ENCODE data around the gene EFS.

EFS gene

DNA sequence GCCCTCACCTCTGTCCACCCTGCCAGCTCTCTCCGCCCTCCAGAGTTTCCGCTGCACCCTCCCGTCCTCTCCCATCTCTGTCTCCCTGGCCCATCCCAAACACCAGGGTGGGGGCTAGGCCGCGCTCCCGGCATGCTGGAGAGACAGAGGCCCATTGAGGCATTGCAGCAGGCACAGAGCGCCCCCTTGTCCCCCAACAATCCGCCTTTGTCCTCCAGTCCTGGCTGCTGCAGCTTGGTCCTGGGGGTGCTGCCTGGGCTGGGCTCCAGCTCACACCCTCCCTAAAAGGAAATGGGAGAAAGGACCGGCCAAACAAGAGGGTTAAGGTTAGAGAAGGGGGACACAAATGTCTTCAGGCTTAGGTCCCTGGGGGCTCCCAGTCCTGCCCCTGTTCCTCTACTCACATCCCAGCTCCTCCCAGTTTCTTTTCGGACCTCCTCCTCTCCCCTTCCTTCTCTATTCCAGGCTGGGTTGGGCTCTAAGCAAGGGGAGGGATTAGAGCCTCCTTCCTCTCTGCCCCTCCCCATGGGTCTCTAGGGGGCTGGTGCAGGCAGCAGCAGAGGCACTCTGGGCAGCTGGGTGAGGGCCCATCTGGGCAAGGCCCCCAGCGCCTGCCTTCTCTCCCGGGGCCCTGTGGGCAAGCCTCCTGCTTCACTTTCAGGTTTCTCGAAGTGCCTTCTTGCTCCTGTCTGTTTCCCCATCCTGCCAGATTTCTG lies 11.7 kb upstream of the EFS start, which contains the start of gene CMTM5:
TSS of gene CMTM5 (plus strand) at position 565 of the 716 bp plus-strand sequence. CDS start 206 bp downstream, outside the sequence.
- no peak for FAIRE-seq
- TF ChIP-seq POLR2A (IDR thresholded peaks at IDR 0.05; ENCODE audit: low read depth, low read length) (no peak), POLR2AphosphoS5 (IDR thresholded peaks at IDR 0.05; ENCODE audit: low read depth, low read length) (no peak), PAX5 (IDR thresholded peaks at IDR 0.05; ENCODE audit: insufficient read depth, low read length, severe bottlenecking) (no peak), TAF1 (IDR thresholded peaks at IDR 0.05; ENCODE audit: low read depth, low read length) (no peak), SPI1 (IDR thresholded peaks at IDR 0.05; ENCODE audit: low read depth, low read length) (no peak), POU2F2 (IDR thresholded peaks at IDR 0.05; ENCODE audit: low read depth, low read length) (no peak)

DNA sequence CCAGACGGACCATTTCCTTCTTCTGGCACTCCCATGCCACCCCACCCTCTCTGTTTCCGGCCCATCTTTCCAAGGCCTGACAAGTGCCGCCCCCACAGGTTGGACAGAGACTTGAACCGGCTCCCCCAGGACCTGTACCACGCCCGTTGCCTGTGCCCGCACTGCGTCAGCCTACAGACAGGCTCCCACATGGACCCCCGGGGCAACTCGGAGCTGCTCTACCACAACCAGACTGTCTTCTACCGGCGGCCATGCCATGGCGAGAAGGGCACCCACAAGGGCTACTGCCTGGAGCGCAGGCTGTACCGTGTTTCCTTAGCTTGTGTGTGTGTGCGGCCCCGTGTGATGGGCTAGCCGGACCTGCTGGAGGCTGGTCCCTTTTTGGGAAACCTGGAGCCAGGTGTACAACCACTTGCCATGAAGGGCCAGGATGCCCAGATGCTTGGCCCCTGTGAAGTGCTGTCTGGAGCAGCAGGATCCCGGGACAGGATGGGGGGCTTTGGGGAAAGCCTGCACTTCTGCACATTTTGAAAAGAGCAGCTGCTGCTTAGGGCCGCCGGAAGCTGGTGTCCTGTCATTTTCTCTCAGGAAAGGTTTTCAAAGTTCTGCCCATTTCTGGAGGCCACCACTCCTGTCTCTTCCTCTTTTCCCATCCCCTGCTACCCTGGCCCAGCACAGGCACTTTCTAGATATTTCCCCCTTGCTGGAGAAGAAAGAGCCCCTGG lies 10.7 kb upstream of the EFS start:
- no peak for FAIRE-seq
- no peak for DNase-seq (ENCODE audit: insufficient read length, low spot score)

More for the DNA sequence above, 11.7 kb upstream of the EFS start, which contains the start of gene CMTM5:
- no peak for DNase-seq (ENCODE audit: insufficient read length, low spot score)

DNA sequence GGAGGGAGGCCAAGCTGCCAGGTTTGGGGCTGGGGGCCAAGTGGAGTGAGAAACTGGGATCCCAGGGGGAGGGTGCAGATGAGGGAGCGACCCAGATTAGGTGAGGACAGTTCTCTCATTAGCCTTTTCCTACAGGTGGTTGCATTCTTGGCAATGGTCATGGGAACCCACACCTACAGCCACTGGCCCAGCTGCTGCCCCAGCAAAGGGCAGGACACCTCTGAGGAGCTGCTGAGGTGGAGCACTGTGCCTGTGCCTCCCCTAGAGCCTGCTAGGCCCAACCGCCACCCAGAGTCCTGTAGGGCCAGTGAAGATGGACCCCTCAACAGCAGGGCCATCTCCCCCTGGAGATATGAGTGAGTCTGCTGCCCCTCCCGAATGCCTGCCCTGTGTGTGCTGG lies 8.1 kb upstream of the EFS start:
- DNase-seq (ENCODE audit: insufficient read length, low spot score) = no peak
- FAIRE-seq = no peak
- TF ChIP-seq POLR2AphosphoS5 (IDR thresholded peaks at IDR 0.05; ENCODE audit: low read depth, low read length) = no peak
- TF ChIP-seq POU2F2 (IDR thresholded peaks at IDR 0.05; ENCODE audit: low read depth, low read length) = no peak
- TF ChIP-seq POLR2A (IDR thresholded peaks at IDR 0.05; ENCODE audit: low read depth, low read length) = no peak
- no peak for TF ChIP-seq TAF1 (IDR thresholded peaks at IDR 0.05; ENCODE audit: low read depth, low read length)
- TF ChIP-seq PAX5 (IDR thresholded peaks at IDR 0.05; ENCODE audit: insufficient read depth, low read length, severe bottlenecking) = no peak

More for the DNA sequence above, 10.7 kb upstream of the EFS start:
- TF ChIP-seq POLR2AphosphoS5 (IDR thresholded peaks at IDR 0.05; ENCODE audit: low read depth, low read length) (no peak), SPI1 (IDR thresholded peaks at IDR 0.05; ENCODE audit: low read depth, low read length) (no peak), POU2F2 (IDR thresholded peaks at IDR 0.05; ENCODE audit: low read depth, low read length) (no peak)

DNA sequence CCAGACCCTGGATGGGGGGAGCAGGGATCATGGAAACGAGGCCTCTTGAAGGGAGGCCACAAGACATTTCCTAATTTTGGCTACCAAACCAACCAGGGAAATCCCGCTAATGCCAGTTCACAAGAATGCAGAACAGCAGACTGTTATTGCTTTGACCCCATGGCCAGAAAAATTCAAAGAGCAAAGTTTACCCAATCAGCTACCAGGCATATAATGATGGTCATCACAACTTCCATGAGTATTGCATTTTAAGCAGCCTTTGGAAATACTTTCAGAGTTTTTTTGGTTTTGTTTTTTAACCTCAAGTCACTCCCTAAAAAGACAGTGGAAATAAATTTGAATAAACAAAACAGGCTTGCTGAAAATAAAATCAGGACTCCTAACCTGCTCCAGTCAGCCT lies 7.5 kb upstream of the EFS start, which contains the start of gene IL25:
TSS of gene IL25 (plus strand) at position 301 of the 400 bp plus-strand sequence.
- TF ChIP-seq POLR2AphosphoS5 (IDR thresholded peaks at IDR 0.05; ENCODE audit: low read depth, low read length) (no peak), SPI1 (IDR thresholded peaks at IDR 0.05; ENCODE audit: low read depth, low read length) (no peak), TAF1 (IDR thresholded peaks at IDR 0.05; ENCODE audit: low read depth, low read length) (no peak), PAX5 (IDR thresholded peaks at IDR 0.05; ENCODE audit: insufficient read depth, low read length, severe bottlenecking) (no peak), POLR2A (IDR thresholded peaks at IDR 0.05; ENCODE audit: low read depth, low read length) (no peak), POU2F2 (IDR thresholded peaks at IDR 0.05; ENCODE audit: low read depth, low read length) (no peak)
- DNase-seq (ENCODE audit: insufficient read length, low spot score) = no peak
- FAIRE-seq = no peak

DNA sequence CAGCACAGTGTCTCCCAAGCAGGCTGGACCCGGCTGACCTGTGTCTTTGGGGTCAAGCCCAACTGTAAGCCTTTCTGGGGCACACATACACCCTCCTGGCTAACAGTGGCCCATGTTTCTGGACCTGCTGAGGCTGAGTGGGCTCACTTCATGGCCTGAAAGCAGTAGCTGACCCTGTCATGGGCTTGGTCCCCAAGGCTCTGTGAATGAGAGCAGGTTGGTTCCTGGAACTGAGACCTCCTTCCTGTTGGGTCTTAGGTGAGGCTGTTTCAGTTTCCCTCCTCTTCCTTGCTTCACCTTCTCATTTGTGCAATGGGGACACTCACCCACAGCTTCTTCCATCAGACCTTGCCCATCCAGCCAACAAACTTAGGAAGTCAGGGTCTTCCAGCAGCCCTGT lies 6.9 kb upstream of the EFS start:
- FAIRE-seq (no peak), DNase-seq (ENCODE audit: insufficient read length, low spot score) (no peak)
- TF ChIP-seq POLR2A (IDR thresholded peaks at IDR 0.05; ENCODE audit: low read depth, low read length) (no peak), POU2F2 (IDR thresholded peaks at IDR 0.05; ENCODE audit: low read depth, low read length) (no peak), POLR2AphosphoS5 (IDR thresholded peaks at IDR 0.05; ENCODE audit: low read depth, low read length) (no peak), PAX5 (IDR thresholded peaks at IDR 0.05; ENCODE audit: insufficient read depth, low read length, severe bottlenecking) (no peak), SPI1 (IDR thresholded peaks at IDR 0.05; ENCODE audit: low read depth, low read length) (no peak)

DNA sequence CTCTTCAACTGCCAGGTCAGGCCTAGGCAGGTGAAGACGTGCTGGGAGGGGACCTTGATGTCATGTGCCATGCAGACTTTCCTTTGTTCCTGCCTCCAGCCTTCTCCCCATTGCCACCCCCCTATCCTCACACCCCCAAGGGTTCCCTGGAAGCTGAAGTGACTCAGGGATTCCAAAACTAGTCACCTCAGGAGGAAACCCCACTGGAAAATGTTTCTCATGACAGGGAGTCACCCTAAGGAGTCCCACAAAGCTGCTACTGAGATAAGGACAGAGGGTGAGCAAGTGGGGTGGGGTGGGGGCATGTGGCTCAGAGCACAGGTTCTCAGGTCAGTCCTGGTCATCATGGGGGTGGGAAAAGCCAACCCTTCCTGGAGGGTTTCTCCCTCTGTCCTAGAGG lies 5.2 kb upstream of the EFS start:
- no peak for FAIRE-seq
- TF ChIP-seq SPI1 (IDR thresholded peaks at IDR 0.05; ENCODE audit: low read depth, low read length) (no peak), POLR2A (IDR thresholded peaks at IDR 0.05; ENCODE audit: low read depth, low read length) (no peak)
- DNase-seq (ENCODE audit: insufficient read length, low spot score) = no peak

DNA sequence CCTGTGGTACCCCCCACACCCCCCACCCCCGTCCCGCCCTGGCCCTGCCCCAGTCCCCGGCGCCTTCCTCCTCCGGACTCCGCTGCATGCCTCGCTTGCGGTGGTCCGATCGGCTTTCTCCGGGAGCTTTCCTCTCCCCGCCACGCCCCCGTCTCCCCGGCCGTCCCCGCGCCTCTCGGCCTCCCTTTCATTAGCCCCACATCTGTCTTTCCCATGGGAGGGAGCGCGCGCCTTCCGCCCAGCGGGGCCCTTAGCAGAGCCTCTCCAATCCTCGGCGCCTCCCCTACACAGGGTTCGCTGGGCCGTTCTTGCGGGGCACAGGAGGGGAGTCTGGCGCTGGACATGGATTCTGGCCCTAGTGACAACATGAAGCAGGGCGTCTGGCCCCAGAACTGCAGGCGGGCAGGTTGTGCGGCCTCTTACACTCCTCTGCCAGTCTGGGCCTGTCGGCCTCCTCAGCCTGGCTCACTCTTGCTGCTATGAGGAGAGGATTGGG lies 1.5 kb upstream of the EFS start:
- TF ChIP-seq PAX5 (IDR thresholded peaks at IDR 0.05; ENCODE audit: insufficient read depth, low read length, severe bottlenecking) (no peak), POLR2AphosphoS5 (IDR thresholded peaks at IDR 0.05; ENCODE audit: low read depth, low read length) (no peak), POU2F2 (IDR thresholded peaks at IDR 0.05; ENCODE audit: low read depth, low read length) (no peak), POLR2A (IDR thresholded peaks at IDR 0.05; ENCODE audit: low read depth, low read length) (no peak), TAF1 (IDR thresholded peaks at IDR 0.05; ENCODE audit: low read depth, low read length) (no peak), SPI1 (IDR thresholded peaks at IDR 0.05; ENCODE audit: low read depth, low read length) (no peak)
- FAIRE-seq = no peak
- no peak for DNase-seq (ENCODE audit: insufficient read length, low spot score)

DNA sequence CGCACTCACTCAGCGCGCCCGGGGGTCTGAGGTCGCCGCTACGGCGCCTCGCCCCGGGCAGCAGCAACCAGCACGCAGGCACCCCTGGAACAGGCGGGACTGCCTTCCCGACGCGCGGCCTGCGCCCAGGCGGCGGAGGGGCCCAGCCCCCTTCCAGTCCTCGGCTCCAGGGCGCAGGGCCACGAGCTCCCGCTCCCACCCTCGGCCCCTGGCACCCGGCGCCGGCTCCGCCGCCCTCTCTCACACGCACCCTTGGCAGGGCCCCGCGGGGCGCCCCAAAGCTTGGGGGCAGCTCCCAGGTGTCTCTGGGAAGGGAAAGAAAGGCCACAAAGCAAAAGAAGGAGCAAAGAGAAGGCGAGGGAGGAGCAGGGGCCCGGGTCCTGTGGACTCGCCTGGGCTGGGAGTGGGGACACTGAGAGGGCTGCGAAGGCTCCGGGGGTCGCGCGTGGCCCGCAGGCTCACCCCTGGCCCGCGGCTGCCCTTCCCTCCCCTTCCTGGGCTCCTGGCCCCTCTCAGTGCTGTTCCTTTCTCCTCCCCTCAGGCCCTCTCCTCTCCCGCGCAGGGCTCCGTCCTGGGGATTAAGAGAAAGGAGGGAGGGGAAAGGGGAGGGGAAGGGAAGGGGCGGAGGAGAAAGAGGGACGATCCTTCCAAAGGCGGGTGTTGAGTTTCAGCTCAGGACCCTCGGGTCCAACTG lies 907 bp upstream of the EFS start:
- no peak for DNase-seq (ENCODE audit: insufficient read length, low spot score)

More for the DNA sequence above, 907 bp upstream of the EFS start:
- FAIRE-seq = no peak
- TF ChIP-seq POLR2AphosphoS5 (IDR thresholded peaks at IDR 0.05; ENCODE audit: low read depth, low read length) (no peak), PAX5 (IDR thresholded peaks at IDR 0.05; ENCODE audit: insufficient read depth, low read length, severe bottlenecking) (no peak), TAF1 (IDR thresholded peaks at IDR 0.05; ENCODE audit: low read depth, low read length) (no peak), POU2F2 (IDR thresholded peaks at IDR 0.05; ENCODE audit: low read depth, low read length) (no peak), SPI1 (IDR thresholded peaks at IDR 0.05; ENCODE audit: low read depth, low read length) (no peak), POLR2A (IDR thresholded peaks at IDR 0.05; ENCODE audit: low read depth, low read length) (no peak)
